GM19395 (cell line): Measurements from ENCODE around the gene SLCO1C1.

ENCODE experiments used
- ATAC-seq: cut with Tn5 transposase; IDR thresholded peaks from one replicate; pipeline ENCODE4 v1.9.1; 2021; ENCODE audit warnings: mild to moderate bottlenecking, moderate library complexity; ENCODE audit not compliant: unreplicated experiment

Gene SLCO1C1

GRCh38 chr12:20792971-20793370 lies 97.8 kb downstream of the SLCO1C1 start:
- no peak for ATAC-seq

- no peak for ATAC-seq
Observed at GRCh38 chr12:20798554-20798953, 103.4 kb downstream of the SLCO1C1 start.

DNA sequence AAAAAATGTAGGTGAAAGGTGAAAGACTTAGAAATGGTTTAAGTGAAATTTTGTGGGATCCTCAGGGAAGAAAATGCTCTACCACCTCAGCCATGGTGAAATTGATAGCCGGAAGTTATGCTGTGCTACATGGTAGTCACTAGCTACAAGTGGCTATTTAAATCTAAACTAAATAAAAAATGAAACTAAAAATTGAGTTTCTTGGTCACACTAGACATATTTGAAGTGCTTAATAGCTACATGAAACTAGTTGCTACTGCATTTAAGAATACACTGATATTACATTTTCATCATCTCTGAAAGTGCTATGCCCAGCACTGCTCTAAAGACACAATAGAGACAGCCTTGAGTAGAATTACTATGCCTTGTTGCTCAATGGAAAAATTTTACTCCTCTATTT lies 105.0 kb downstream of the SLCO1C1 start:
- ATAC-seq: no peak

GRCh38 chr12:20801035-20801434 lies 105.9 kb downstream of the SLCO1C1 start:
- no peak for ATAC-seq
